Fibroblast of peridontal ligament (primary cell): ENCODE data around the gene SIN3A.

Source experiments
- DNase-seq: peaks from one replicate; pipeline ENCODE4 v3.0.0-alpha.2; 2010; ENCODE audit errors: extremely low read depth

Gene SIN3A

DNA sequence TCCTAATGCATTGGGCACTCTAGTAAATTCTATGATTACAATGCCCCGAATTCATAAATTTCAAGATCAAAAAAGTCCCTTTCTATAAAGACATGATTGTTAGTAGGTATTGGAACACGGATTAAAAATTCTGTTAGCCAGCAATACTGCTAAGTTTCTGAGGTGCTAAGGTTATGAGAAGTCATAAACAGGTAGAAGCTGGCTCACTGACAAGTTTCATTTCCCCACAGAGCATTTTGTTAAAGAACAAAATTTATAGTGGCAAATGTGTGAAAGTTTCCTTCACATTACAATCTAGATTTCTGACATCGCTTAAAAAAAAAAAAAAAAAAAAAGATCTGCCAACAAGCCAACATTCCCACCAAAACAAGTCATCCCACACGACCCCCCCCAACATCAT is 70.7 kb downstream of the SIN3A start:
- no peak for DNase-seq

- DNase-seq: no peak
Observed at GRCh38 chr15:75371901-75372688, 79.4 kb downstream of the SIN3A start.

DNA sequence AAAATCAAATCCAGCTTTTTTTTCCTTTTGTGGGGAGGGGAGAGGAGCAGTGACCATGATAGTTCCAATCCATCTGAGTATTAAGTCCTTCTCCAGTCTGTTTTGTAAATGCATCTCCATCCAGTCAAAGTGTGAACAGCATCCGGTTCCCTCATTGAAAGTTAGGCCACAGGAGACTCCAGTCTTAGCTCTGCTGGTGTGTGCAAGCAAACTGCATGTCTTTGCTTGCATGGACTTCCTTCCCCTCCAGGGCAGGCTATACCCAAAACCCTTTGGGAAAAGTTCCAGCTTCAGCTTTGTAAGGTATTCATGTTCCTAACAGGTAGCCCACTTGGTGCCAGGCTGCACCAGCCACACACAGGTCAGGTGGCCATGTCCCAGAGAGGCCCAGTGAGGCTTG is 80.0 kb downstream of the SIN3A start:
- DNase-seq: no peak

- DNase-seq: no peak
Observed at GRCh38 chr15:75369897-75370581, 81.5 kb downstream of the SIN3A start.

DNA sequence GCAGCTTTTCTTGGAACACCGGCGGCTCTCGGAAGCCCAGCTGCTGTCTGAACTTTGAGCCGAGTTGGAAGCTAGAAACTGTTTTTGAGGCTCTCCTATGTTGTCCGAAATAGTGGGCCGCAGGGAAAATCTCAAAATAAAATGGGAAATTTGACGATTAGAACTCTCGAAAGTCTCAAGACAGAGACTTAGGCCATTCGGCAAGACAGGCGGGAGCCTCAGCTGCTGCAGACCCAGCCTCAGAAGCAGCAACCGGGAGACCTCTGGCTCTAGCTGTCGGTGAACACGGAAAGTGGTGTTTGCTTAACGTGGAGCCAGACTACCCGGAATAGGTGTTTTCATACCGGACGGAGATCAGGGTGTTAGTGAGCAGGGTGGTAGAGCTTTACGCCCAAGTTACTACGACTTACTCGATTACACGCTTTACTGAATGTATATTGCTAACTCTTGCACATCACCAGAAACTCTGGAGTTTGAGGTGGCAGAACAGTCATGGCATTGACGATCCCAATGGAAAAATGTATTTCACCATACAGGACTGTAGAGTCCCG is 82.7 kb downstream of the SIN3A start:
- no peak for DNase-seq

GRCh38 chr15:75367913-75368688 is 83.4 kb downstream of the SIN3A start, which contains the start of gene MAN2C1:
MAN2C1 (minus strand) TSS chr15:75368607; CDS start chr15:75368583, 24 bp downstream.
- peak; percentile 88 for DNase-seq

- DNase-seq: no peak
Observed at GRCh38 chr15:75367406-75367912, 84.0 kb downstream of the SIN3A start.

GRCh38 chr15:75367006-75367405 is 84.5 kb downstream of the SIN3A start:
- no peak for DNase-seq

- DNase-seq: no peak
Observed at GRCh38 chr15:75366163-75366562, 85.3 kb downstream of the SIN3A start.

GRCh38 chr15:75364881-75365280 is 86.6 kb downstream of the SIN3A start:
- no peak for DNase-seq

GRCh38 chr15:75363786-75364185 is 87.7 kb downstream of the SIN3A start:
- no peak for DNase-seq

- no peak for DNase-seq
Observed at GRCh38 chr15:75362642-75363249, 88.7 kb downstream of the SIN3A start.

DNA sequence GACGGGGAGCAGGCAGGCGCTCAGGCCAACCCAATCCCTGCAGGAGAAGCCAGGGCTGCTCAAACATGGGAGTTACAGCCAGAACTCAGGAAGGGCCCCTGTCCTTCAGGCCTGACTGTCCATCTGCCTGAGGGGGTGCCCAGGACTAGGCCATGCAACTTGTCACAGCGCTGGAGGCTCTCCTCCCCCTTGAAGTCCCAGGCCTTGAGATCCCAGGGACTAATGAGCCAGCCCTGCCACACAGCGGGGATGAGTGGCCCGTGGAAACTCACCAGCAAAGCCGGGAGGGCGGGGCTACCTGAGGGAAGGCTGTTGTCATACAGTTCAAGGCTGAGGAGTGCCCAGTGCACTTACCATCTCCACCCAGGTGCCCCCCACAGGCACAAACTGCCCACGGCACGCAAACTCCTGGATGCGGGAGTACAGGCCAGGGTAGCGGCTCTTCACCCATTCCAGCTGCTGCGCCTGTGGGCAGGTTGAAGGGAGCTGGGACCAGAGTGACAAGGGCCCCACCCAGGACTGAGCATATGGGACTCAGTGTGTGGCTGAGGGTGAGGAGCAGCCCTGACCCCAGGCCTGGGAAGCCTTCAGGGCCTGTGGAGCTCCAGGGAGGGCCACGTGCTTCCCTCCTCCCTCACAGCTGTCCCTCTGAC is 89.4 kb downstream of the SIN3A start:
- DNase-seq: no peak

GRCh38 chr15:75361361-75361988 is 90.0 kb downstream of the SIN3A start:
- DNase-seq: no peak

GRCh38 chr15:75360856-75361255 is 90.6 kb downstream of the SIN3A start:
- DNase-seq: no peak

GRCh38 chr15:75360391-75360790 is 91.1 kb downstream of the SIN3A start:
- DNase-seq: no peak

GRCh38 chr15:75359537-75360250 is 91.8 kb downstream of the SIN3A start:
- DNase-seq: no peak

DNA sequence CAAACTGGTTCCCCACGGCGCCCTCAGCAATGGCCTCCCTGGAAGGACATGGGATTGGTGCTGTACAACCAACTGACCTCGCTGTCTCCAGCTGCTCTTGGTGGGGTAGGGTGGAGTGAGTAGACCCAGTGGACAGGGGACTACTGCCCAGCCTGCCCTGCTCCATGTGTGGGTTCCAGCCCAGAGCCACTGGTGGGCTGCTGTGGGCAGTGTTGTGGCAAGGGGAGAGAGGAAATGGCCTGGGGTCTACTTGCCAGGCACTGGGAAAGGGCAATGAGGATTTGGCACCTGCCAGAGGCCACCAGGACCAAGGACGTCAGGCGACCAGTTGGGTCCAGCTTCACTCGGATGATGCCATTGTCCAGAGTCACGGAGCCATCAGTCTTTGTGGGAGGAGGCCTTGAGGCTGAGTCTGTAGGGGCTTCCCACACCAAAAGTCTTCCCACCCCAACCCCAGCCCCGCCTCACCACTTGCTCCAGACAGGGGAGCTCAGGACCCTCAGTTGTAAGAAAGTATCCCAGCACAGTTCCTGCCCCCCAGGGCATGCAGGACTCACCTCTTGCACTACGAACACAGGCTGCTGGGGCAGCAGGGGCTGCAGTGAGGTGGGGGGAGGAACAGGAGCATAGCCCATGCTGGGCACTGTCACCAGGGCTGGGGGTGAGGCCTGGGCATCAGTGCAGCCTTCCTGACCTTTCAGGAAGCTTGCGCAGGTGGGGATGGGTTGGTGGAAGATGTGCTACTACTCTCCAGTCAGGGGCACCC is 92.5 kb downstream of the SIN3A start:
- DNase-seq: no peak
